GM21825 (cell line): ENCODE data around the gene DOLPP1.

Experiments
- ATAC-seq: cut with Tn5 transposase; IDR thresholded peaks from one replicate; pipeline ENCODE4 v1.9.1; 2021; ENCODE audit warnings: mild to moderate bottlenecking, moderate library complexity; ENCODE audit not compliant: unreplicated experiment

The DOLPP1 gene

GRCh38 chr9:129136446-129137035 lies 55.6 kb downstream of the DOLPP1 start:
- no peak for ATAC-seq

GRCh38 chr9:129137292-129138143 lies 56.6 kb downstream of the DOLPP1 start:
- no peak for ATAC-seq

GRCh38 chr9:129138144-129138462 lies 57.2 kb downstream of the DOLPP1 start:
- no peak for ATAC-seq

GRCh38 chr9:129138476-129139232 lies 57.7 kb downstream of the DOLPP1 start:
- ATAC-seq, result no peak

GRCh38 chr9:129139233-129139992 lies 58.5 kb downstream of the DOLPP1 start:
- peak; percentile 1 for ATAC-seq

- peak; percentile 53 for ATAC-seq
Observed at GRCh38 chr9:129139993-129140396, 59.1 kb downstream of the DOLPP1 start.
